HepG2 (cell line): ENCODE measurements around the gene B3GALT6. TPM values are rescaled to one million over a fixed set of nuclear protein-coding genes. Genes with fewer than 3 reads are reported as not detected.

Experiments
- AGO2 ChIP-seq: fragments of 200-400 bp; formaldehyde crosslinking; optimal IDR thresholded peaks from 2 replicates; pipeline ENCODE3; 2017; ENCODE audit warnings: mild to moderate bottlenecking, low read depth, low read length, moderate library complexity
- BRD4 ChIP-seq: sonication (generic); formaldehyde crosslinking; IDR thresholded peaks from 2 replicates; pipeline ENCODE4 v1.4.0; 2020; ENCODE audit warnings: missing genetic modification reagents
- ESRRA ChIP-seq: sonication (generic); formaldehyde crosslinking; IDR thresholded peaks from 2 replicates; pipeline ENCODE4 v1.5.1; 2020; ENCODE audit warnings: mild to moderate bottlenecking, low read depth, missing genetic modification reagents
- FOSL2 ChIP-seq: sonication (generic); formaldehyde crosslinking; IDR thresholded peaks from 2 replicates; pipeline ENCODE4 v1.4.0; 2020; ENCODE audit warnings: missing genetic modification reagents
- FOXK1 ChIP-seq: sonication (generic); formaldehyde crosslinking; IDR thresholded peaks from 2 replicates; pipeline ENCODE4 v1.4.0; 2020; ENCODE audit warnings: low read depth, missing genetic modification reagents, borderline replicate concordance
- KLF9 ChIP-seq: IDR thresholded peaks from 2 replicates; pipeline ENCODE4 v1.6.1; 2016; ENCODE audit warnings: low read depth
- MATR3 ChIP-seq: sonication (generic); formaldehyde crosslinking; IDR thresholded peaks from 2 replicates; pipeline ENCODE4 v1.4.0; 2020; ENCODE audit warnings: missing genetic modification reagents
- MEF2D ChIP-seq: sonication (generic); formaldehyde crosslinking; IDR thresholded peaks from 2 replicates; pipeline ENCODE4 v1.5.1; 2020; ENCODE audit warnings: mild to moderate bottlenecking, missing genetic modification reagents
- NFIB ChIP-seq: sonication (generic); formaldehyde crosslinking; IDR thresholded peaks from 2 replicates; pipeline ENCODE4 v1.9.0; 2021; ENCODE audit warnings: missing genetic modification reagents, mild to moderate bottlenecking, borderline replicate concordance
- PHF21A ChIP-seq: sonication (generic); formaldehyde crosslinking; IDR thresholded peaks from 2 replicates; pipeline ENCODE4 v1.5.0; 2020; ENCODE audit warnings: mild to moderate bottlenecking, missing genetic modification reagents
- POLR2A ChIP-seq, 2 experiments: IDR thresholded peaks; 2 replicates each; pipeline ENCODE4 v1.6.1; 2011; ENCODE audit warnings: low read depth in 2 of 2, low read length in 2 of 2, mild to moderate bottlenecking in 1 of 2, moderate library complexity in 1 of 2; ENCODE audit not compliant: insufficient read depth in 1 of 2
- RELA ChIP-seq: sonication (generic); formaldehyde crosslinking; IDR thresholded peaks from 2 replicates; pipeline ENCODE4 v1.4.0; 2020; ENCODE audit warnings: missing genetic modification reagents
- SP140L ChIP-seq: sonication (generic); formaldehyde crosslinking; IDR thresholded peaks from 2 replicates; pipeline ENCODE4 v1.4.0; 2020; ENCODE audit warnings: missing genetic modification reagents, borderline replicate concordance
- SUZ12 ChIP-seq: fragments of 150-350 bp; IDR thresholded peaks from 2 replicates; pipeline ENCODE4 v1.6.1; 2014; ENCODE audit warnings: low read depth, low read length
- ZFP36L2 ChIP-seq: sonication (generic); formaldehyde crosslinking; IDR thresholded peaks from 2 replicates; pipeline ENCODE4 v1.4.0; 2020; ENCODE audit warnings: missing genetic modification reagents
- ZNF891 ChIP-seq: sonication (generic); formaldehyde crosslinking; IDR thresholded peaks from 2 replicates; pipeline ENCODE4 v1.5.0; 2020; ENCODE audit warnings: mild to moderate bottlenecking, missing genetic modification reagents
- polyA plus RNA-seq, 8 experiments: library from polyadenylated mRNA; depleted of rRNA in 3 of 8; stranded (reverse) in 7 of 8; unstranded in 1 of 8; fragments of >200 nt; fragmentation: Illumina TruSeq in 4 of 8; extraction: Trizol in 4 of 8; gene quantifications; 2 replicates each; pipeline versions ENCODE4 v1.2.1 to v1.2.3, GENCODE V29; 2011 to 2016; ENCODE audit warnings: low read depth in 4 of 8, missing spikeins in 1 of 8, mixed read lengths in 1 of 8; ENCODE audit not compliant: insufficient read depth in 1 of 8
- total RNA-seq, 5 experiments: library from RNA; depleted of rRNA; stranded (reverse); fragments of >200 nt; fragmentation: Illumina TruSeq; extraction: Trizol; gene quantifications; 2 replicates each; pipeline ENCODE4 v1.2.3, GENCODE V29; 2016; ENCODE audit warnings: low read depth in 1 of 5
- TF ChIP-seq, protein P1 (sequence below): sonication (generic); formaldehyde crosslinking; IDR thresholded peaks from 2 replicates; pipeline ENCODE4 v1.5.1; 2020; ENCODE audit warnings: mild to moderate bottlenecking, missing genetic modification reagents
- TF ChIP-seq, protein P2 (sequence below): sonication (generic); formaldehyde crosslinking; IDR thresholded peaks from 2 replicates; pipeline ENCODE4 v1.4.0; 2020; ENCODE audit warnings: missing genetic modification reagents
- TF ChIP-seq, protein P3 (sequence below): sonication (generic); formaldehyde crosslinking; IDR thresholded peaks from 2 replicates; pipeline ENCODE4 v1.4.0; 2020; ENCODE audit warnings: missing genetic modification reagents
- TF ChIP-seq, protein P4 (sequence below): sonication (generic); formaldehyde crosslinking; IDR thresholded peaks from 2 replicates; pipeline ENCODE4 v1.5.1; 2020; ENCODE audit warnings: missing genetic modification reagents, mild to moderate bottlenecking, borderline replicate concordance
- TF ChIP-seq, protein P5 (sequence below): sonication (generic); formaldehyde crosslinking; IDR thresholded peaks from 2 replicates; pipeline ENCODE4 v1.4.0; 2020; ENCODE audit warnings: missing genetic modification reagents

B3GALT6 gene
- total and polyA plus RNA-seq, 2 of the 13 experiments (the other 11 are each of a cell fraction or from before 2014, with no cell fraction given), result 3.9 to 14.2 TPM

DNA sequence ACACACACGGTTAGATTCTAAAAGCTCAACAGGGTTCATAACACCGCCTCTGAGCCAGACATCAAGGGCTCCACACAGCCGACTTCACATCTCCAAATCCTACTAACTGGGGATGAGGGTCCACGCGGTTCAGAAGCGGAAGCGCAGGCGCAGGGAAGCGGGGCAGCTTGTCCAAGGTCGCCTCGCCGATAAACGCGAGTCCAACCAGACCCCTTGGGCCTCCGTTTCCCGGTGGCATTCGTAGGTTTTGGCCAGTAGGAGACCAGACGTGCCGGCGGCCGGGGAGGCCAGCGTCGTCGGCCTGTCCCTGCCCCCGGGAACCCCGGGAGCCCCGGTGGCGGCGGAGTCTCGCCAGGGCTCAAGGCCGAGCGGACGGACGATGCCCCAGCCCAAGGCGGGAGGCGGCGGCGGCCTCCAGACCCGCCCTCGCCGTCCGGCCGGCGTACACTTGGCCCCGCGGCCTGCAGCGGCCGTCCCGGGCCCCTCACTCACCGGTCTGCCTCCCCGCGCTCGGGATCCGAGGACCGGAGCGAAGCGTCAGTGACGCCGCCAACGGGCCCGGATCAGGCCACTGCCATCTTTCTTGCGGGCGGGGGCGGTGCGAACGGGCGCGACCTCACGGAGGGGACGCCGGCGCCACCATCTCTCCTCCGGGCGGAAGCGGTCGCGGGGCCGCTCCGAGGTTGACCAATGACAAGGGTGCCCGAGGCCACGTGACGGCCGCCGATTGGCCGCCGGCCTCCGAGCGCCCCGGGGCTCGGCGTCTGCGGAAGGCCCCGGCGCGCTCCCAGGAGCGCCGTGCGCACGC lies 433 bp upstream of the B3GALT6 start, which contains the start of gene SDF4 (continued):
- TF ChIP-seq ZFP36L2 (CRISPR knock-in tag) (no peak), PHF21A (CRISPR knock-in tag) (peak; percentile 36; the same call in 1 of the 2 replicates), KLF9 (CRISPR knock-in tag) (no peak), AGO2 (peak; percentile 95), POLR2A (IDR thresholded peaks at IDR 0.05; ENCODE audit: insufficient read depth in 1 of 2, low read depth in 2 of 2, low read length in 2 of 2) (peak in 1 of 2 experiments; percentile 68; a peak in 2 of 4 replicates), FOXK1 (peak; percentile 36; the same call in 1 of the 2 replicates), SUZ12 (no peak), MEF2D (no peak), SP140L (CRISPR knock-in tag) (no peak), ESRRA (peak; percentile 65; the same call in 1 of the 2 replicates), MATR3 (CRISPR knock-in tag) (no peak), BRD4 (CRISPR knock-in tag) (peak; percentile 58; the same call in 1 of the 2 replicates), NFIB (CRISPR knock-in tag) (no peak), FOSL2 (peak; percentile 45), RELA (no peak), ZNF891 (CRISPR knock-in tag) (peak; percentile 78)
- TF ChIP-seq, protein P1, sequence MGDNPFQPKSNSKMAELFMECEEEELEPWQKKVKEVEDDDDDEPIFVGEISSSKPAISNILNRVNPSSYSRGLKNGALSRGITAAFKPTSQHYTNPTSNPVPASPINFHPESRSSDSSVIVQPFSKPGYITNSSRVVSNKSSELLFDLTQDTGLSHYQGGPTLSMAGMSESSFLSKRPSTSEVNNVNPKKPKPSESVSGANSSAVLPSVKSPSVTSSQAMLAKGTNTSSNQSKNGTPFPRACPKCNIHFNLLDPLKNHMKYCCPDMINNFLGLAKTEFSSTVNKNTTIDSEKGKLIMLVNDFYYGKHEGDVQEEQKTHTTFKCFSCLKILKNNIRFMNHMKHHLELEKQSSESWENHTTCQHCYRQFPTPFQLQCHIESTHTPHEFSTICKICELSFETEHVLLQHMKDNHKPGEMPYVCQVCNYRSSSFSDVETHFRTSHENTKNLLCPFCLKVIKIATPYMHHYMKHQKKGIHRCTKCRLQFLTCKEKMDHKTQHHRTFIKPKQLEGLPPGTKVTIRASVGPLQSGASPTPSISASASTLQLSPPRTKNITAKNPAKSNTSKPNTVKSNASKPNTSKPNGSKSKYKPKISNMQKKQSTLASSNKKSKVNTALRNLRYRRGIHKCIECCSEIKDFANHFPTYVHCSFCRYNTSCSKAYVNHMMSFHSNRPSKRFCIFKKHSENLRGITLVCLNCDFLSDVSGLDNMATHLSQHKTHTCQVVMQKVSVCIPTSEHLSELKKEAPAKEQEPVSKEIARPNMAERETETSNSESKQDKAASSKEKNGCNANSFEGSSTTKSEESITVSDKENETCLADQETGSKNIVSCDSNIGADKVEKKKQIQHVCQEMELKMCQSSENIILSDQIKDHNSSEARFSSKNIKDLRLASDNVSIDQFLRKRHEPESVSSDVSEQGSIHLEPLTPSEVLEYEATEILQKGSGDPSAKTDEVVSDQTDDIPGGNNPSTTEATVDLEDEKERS (CRISPR knock-in tag), result no peak
- TF ChIP-seq, protein P2, sequence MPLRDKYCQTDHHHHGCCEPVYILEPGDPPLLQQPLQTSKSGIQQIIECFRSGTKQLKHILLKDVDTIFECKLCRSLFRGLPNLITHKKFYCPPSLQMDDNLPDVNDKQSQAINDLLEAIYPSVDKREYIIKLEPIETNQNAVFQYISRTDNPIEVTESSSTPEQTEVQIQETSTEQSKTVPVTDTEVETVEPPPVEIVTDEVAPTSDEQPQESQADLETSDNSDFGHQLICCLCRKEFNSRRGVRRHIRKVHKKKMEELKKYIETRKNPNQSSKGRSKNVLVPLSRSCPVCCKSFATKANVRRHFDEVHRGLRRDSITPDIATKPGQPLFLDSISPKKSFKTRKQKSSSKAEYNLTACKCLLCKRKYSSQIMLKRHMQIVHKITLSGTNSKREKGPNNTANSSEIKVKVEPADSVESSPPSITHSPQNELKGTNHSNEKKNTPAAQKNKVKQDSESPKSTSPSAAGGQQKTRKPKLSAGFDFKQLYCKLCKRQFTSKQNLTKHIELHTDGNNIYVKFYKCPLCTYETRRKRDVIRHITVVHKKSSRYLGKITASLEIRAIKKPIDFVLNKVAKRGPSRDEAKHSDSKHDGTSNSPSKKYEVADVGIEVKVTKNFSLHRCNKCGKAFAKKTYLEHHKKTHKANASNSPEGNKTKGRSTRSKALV, result no peak
- TF ChIP-seq, protein P3, sequence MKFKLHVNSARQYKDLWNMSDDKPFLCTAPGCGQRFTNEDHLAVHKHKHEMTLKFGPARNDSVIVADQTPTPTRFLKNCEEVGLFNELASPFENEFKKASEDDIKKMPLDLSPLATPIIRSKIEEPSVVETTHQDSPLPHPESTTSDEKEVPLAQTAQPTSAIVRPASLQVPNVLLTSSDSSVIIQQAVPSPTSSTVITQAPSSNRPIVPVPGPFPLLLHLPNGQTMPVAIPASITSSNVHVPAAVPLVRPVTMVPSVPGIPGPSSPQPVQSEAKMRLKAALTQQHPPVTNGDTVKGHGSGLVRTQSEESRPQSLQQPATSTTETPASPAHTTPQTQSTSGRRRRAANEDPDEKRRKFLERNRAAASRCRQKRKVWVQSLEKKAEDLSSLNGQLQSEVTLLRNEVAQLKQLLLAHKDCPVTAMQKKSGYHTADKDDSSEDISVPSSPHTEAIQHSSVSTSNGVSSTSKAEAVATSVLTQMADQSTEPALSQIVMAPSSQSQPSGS (CRISPR knock-in tag), result peak; percentile 41; the same call in 1 of the 2 replicates
- TF ChIP-seq, protein P4, sequence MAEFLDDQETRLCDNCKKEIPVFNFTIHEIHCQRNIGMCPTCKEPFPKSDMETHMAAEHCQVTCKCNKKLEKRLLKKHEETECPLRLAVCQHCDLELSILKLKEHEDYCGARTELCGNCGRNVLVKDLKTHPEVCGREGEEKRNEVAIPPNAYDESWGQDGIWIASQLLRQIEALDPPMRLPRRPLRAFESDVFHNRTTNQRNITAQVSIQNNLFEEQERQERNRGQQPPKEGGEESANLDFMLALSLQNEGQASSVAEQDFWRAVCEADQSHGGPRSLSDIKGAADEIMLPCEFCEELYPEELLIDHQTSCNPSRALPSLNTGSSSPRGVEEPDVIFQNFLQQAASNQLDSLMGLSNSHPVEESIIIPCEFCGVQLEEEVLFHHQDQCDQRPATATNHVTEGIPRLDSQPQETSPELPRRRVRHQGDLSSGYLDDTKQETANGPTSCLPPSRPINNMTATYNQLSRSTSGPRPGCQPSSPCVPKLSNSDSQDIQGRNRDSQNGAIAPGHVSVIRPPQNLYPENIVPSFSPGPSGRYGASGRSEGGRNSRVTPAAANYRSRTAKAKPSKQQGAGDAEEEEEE, result no peak
- TF ChIP-seq, protein P5, sequence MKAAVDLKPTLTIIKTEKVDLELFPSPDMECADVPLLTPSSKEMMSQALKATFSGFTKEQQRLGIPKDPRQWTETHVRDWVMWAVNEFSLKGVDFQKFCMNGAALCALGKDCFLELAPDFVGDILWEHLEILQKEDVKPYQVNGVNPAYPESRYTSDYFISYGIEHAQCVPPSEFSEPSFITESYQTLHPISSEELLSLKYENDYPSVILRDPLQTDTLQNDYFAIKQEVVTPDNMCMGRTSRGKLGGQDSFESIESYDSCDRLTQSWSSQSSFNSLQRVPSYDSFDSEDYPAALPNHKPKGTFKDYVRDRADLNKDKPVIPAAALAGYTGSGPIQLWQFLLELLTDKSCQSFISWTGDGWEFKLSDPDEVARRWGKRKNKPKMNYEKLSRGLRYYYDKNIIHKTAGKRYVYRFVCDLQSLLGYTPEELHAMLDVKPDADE (CRISPR knock-in tag), result no peak
